C4-2B (cell line): ENCODE measurements around the gene TAPT1.

ENCODE experiments used
- H3K27ac ChIP-seq: fragments of 450-650 bp; 2 replicates; pipeline ENCODE4 v1.5.1; 2017
- ZFX ChIP-seq: fragments of 450-650 bp; IDR thresholded peaks from 2 replicates; pipeline ENCODE4 v1.6.1; 2017
- TF ChIP-seq, protein P1 (sequence below): fragments of 450-650 bp; conservative IDR thresholded peaks from 2 replicates; pipeline ENCODE4 v1.5.1; 2017; ENCODE audit warnings: mild to moderate bottlenecking

Gene TAPT1

DNA sequence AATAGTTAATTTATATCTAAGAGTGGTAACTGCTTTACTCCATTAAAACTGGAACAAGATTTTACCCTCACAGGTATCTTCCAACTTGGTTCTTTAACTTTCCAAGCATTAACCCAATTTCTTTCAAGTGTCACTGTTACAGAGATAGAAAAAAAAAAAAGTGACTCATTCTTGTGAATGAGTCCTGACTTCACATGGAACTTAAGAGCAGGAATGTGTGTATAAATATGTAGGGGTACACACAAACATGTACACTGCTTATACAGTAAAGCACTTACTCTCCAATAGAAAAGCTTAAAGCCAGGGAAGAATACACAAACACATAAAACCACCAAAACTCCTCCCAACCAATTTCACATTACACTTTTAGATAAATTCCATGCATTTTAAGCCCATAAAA, 38.8 kb downstream of the TAPT1 start:
- TF ChIP-seq ZFX, result no peak
- TF ChIP-seq, protein P1, sequence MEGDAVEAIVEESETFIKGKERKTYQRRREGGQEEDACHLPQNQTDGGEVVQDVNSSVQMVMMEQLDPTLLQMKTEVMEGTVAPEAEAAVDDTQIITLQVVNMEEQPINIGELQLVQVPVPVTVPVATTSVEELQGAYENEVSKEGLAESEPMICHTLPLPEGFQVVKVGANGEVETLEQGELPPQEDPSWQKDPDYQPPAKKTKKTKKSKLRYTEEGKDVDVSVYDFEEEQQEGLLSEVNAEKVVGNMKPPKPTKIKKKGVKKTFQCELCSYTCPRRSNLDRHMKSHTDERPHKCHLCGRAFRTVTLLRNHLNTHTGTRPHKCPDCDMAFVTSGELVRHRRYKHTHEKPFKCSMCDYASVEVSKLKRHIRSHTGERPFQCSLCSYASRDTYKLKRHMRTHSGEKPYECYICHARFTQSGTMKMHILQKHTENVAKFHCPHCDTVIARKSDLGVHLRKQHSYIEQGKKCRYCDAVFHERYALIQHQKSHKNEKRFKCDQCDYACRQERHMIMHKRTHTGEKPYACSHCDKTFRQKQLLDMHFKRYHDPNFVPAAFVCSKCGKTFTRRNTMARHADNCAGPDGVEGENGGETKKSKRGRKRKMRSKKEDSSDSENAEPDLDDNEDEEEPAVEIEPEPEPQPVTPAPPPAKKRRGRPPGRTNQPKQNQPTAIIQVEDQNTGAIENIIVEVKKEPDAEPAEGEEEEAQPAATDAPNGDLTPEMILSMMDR, result no peak
- no peak overlapping the region for H3K27ac ChIP-seq

DNA sequence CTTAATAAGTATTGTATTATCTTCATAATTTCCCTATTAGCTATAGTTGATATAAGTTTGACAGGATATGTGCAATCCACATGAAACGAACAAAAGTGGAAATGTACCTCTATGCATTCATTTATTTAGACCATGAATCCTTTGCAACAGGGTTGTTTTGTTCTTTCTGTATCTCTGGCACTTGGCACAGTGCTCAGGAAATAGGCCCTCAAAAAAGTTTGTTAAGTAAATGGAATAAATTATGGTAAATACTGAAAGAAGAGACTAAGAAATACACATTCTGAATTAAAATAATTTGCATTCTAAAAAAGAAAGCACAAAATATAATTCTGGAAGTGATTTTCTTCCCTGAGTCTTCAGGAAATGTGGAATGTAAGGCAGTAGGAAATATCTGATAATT, 39.3 kb downstream of the TAPT1 start:
- no peak overlapping the region for H3K27ac ChIP-seq
- no peak for TF ChIP-seq ZFX
- TF ChIP-seq, protein P1, result no peak

DNA sequence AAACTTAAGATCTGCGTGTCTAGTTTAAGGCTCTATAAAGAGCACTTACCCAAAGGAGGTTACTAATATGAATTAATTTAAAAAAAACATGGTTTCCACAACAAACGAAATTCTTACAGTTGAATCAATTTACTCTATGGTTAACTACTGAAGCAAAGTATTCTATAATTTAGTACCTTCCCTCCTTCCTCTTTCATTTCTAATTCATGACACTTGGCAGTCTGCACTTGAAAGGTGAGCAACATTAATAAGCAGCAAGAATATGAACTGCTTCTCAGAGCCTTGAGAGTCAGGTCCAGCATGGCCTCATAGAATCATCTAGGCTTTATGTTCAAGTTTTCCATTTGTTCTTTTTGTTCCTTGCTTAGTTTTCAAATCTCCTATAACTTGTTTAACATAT, 42.7 kb downstream of the TAPT1 start:
- H3K27ac ChIP-seq, result no peak overlapping the region

DNA sequence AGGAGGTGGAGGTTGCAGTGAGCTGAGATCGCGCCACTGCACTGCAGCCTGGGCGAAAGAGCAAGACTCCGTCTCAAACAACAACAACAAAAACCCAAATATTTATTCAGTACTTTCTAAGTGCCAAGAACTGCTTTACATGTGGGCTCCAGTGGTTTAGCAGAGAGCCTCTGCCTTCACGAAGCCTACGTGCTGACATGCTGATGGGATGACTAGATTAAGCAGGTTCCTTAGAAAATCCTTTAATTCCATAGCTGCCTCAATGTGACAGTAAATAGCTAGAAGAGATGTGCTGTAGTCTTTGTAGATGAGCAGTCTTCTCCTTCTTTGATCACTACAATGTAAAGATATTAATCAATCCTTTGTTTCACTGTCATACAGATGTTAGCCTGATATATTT, 49.6 kb downstream of the TAPT1 start:
- TF ChIP-seq, protein P1, result no peak
- no peak for TF ChIP-seq ZFX
- H3K27ac ChIP-seq, result no peak overlapping the region

More for the DNA sequence above, 42.7 kb downstream of the TAPT1 start:
- TF ChIP-seq, protein P1, result no peak
- TF ChIP-seq ZFX, result no peak

DNA sequence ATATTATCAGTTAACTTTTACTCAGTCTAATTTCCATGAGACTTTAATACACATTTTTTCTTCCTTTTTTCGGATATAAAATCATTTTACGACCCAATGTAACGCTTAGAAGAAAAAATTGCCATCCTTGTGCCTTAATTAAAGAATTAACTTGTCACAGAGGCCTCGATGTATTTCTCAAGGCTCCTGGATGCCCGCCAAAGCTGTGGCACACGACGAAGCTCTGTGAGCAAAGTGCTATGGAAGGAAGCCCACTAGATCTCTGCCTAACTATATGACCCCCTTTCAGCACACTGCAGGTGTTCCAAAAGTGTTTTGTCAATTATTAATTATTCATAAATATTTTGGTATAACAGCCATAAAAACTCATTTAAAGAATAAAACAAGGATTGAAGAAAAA, 54.4 kb downstream of the TAPT1 start:
- no peak overlapping the region for H3K27ac ChIP-seq
- no peak for TF ChIP-seq ZFX
- TF ChIP-seq, protein P1, result no peak

DNA sequence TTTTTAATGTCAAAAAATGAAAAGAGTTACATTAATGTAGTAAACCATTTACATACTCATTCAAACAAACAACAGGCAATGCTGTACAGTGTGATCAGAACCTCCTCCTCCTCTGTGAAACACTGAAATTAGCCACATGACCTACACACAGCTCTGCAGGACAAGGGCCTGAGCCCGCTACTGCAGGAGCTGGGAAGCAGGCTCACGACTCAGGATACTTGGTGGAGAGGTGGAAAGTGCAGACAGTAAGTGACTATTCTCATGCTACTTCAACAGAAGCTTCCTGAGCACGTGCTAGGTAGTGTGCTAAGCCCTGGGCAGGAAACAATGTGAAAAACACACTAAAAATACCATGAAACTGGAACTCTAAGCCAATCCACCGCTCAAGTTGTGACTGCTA, 56.8 kb downstream of the TAPT1 start:
- TF ChIP-seq, protein P1, result no peak
- no peak overlapping the region for H3K27ac ChIP-seq

DNA sequence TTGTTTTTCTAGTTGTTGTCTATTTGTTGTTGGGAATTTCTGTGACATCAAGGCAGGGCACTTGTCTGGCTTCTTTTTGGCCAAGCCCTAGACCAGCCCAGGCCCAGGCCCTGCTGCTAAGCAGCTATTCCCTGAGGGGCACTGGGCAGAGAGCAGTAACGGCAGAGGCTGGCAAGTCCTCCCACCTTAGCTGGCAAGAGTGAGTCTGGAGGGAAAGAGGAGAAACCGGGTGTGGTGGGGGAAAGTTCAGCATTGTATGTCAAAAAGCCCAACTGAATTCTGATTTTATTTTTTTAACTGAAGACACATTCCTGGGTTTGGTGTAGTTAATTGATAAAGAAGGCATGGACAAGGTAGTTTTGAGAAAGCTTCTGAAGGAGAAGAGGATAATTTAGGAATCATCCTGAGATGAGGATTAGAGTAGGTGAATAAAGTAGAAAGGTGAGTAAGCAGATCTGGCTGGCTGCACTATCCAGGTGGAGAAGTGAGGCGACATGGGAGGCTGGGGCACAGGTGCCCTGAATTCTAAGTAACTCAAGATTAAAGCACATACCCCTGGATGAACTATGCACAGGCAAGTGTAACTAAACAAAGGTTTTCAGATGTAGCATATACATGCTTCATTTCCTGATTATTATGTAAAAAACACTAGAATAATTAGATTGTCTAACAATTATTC, 57.4 kb downstream of the TAPT1 start:
- H3K27ac ChIP-seq, result no peak overlapping the region
- TF ChIP-seq ZFX, result no peak
- TF ChIP-seq, protein P1, result no peak
